ENCODE results near the gene THPO.

Gene THPO

GRCh38 chr3:184384342-184384741, 6.3 kb upstream of the THPO start:
- no peak for DNase-seq

- no peak for DNase-seq
These were observed 5.2 kb upstream of the THPO start for GRCh38 chr3:184383033-184383740.

DNA sequence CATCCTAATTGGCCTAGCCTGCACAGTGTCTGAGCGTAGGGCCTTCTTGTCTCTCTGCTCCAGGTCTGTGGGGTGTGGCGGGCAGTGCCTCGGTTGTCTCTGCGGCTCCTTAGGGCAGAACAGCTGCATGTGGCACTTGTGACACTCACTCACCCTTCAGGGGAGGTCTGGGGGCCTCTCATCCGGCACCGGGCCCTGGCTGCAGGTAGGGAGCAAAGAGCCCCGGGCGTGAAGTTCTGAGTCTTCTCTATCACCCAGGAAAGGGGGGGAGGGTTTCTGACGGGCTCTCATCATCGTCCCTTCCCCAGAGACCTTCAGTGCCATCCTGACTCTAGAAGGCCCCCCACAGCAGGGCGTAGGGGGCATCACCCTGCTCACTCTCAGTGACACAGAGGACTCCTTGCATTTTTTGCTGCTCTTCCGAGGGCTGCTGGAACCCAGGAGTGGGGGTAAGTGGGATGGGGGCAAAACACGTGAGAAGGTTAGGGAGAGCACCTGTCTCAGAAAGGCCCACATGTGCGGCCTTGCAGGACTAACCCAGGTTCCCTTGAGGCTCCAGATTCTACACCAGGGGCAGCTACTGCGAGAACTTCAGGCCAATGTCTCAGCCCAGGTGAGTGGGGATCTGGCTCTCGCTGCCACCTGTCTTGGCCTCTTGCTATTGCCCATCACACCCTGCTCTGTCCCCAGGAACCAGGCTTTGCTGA, 4.5 kb upstream of the THPO start:
- DNase-seq: no peak

GRCh38 chr3:184381261-184382224, 3.5 kb upstream of the THPO start:
- DNase-seq: no peak

DNA sequence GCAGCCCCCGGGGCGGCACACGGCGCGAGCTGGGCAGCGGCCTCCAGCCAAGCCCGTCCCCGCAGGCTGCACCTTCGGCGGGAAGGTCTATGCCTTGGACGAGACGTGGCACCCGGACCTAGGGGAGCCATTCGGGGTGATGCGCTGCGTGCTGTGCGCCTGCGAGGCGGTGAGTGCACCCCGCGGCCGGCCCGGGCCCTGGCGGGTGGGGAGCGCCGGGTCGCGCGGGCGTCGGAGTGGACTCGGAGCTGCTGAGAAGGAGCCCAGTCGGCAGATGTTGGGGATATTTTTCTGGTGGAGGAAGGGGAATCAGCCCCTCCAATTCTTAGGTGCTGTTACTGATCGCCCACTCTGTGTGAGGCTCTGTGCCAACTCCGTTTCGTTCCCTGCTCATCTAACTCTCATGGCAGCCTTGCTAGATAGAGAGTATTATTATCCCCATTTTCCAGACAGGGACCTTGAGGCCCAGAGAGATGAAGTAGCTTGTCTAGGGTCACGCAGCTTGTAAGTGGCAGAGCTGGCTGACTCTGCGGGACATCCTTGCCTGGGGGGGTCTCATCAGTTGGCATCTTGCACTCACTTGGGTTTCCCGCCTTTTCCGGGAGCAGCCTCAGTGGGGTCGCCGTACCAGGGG, 2.7 kb upstream of the THPO start:
- no peak for DNase-seq

GRCh38 chr3:184380185-184380626, 2.2 kb upstream of the THPO start:
- DNase-seq: peak; percentile 9 to 17

GRCh38 chr3:184379358-184380184, 1.6 kb upstream of the THPO start, which contains the start of gene CHRD:
TSS of gene CHRD (plus strand) at chr3:184380054. CDS start at chr3:184380319, 265 bp downstream.
- no peak for DNase-seq

- DNase-seq: no peak
These were observed 797 bp upstream of the THPO start for GRCh38 chr3:184378651-184379357.

DNA sequence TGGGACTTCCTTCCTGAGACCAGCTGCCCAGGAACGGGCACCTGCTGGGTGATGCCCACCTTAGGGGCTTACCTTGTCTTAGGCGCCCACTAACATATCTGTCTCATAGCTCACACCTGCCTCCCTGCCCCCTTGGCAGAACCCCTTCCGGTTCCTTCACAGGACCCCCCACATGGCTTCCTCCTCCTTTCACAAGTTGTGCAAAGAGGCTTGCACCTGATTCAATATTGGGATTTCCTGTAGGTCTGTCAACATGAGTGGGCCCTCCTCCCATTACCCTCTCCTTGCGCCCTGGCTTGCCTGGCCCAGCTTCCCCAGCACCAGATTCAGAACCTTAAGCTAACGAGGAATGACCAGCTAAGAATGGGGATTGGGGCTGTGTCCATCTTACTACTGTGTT, 633 bp downstream of the THPO start:
- DNase-seq: no peak

DNA sequence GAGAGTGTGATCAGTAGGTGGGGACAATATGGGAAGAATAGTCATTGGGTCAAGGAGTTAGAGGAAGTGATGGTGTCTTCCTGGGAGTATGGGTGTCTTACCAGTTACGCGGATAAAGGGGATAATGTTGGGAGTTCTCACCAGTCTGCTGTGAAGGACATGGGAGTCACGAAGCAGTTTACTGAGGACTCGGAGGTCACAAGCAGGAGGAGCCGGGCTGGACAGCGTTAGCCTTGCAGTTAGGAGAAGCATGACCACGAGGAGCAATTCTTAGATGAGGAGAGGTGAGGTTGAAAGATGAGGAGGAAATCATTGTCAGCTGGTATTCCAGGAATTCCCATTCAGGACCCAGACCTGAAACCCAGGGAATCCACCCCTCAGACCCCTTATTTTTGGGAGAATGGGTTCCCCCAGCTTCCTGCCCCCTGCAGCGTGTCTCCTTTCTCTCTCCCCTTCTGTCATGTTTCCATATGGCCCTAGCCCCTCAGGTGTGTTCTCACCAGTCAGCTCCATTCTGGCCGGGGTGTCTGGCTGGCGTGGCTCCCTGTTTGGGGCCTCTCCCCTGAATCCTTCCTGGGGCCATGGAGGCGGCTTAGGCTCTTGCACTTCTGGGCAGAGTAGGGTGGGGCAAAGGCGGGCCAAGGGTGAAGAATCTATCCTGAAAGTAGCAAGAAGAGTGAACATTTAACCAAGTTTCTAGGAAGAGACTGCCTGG, 2.1 kb downstream of the THPO start:
- no peak for DNase-seq

- no peak for DNase-seq
These were observed 4.6 kb downstream of the THPO start for GRCh38 chr3:184373422-184373821.

GRCh38 chr3:184372911-184373310, 5.1 kb downstream of the THPO start:
- no peak for DNase-seq

DNA sequence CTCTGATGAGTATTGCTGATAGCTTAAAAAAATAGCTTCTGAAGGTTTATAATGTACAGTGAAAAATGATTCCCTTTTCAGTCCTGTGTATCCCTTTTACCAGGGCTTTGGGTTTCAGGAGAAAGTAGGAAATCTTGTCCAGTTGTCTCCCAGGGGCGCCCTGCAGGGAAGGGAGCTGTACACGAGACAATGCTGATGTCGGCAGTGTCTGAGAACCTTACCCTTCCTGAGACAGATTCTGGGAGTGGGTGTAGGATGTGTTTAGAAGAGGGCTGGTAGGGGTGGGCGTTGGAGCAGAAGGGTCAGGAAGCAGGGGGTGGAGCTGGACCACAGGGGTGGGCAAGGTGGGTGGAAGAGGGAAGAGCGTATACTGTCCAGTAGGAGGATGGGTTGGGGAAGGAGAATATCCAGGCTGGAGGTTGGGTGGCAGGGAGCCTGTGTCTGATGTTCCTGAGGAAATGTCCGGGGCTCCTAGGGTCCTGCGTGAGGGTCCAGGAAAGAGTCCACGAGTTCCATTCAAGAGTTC, 5.6 kb downstream of the THPO start:
- no peak for DNase-seq

DNA sequence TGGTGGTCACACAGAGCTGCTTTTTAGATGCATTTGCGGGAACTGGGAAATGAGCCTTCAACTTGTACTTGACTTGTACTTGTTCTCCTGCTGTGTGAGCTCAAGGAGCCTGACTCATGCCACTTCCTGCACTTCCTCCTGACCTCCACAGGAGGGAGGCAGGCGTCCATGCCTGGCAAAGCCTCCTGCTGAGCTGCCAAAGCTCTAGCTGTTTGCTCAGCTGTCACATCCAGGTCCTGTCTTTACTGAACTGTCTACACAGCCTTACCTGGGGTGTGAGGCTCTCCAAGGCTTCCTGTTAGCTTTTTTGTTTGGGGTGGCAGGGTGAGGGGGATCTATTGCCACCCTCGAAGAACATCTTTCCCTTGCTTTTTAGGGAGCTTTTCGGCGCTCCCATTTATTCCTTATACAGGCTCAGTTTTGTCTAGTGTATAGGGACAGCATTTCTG, 6.4 kb downstream of the THPO start:
- DNase-seq: peak; percentile 73 to 81

GRCh38 chr3:184368586-184369183, 9.3 kb downstream of the THPO start:
- peak in 1 of 2 donors; percentile 19 for DNase-seq

GRCh38 chr3:184368116-184368515, 9.9 kb downstream of the THPO start:
- DNase-seq: no peak

GRCh38 chr3:184366619-184367289, 11.3 kb downstream of the THPO start:
- DNase-seq: no peak

GRCh38 chr3:184362668-184363546, 15.1 kb downstream of the THPO start:
- peak; percentile 90 to 94 for DNase-seq
